CD4-positive, alpha-beta T cell treated with Interleukin-4 for 1 hour (primary cell): ENCODE data around the gene KIAA2012.
A peak's percentile ranks its signal among the peaks of the same experiment; 100 is the strongest.
"Not testable (repeated sequence)": the region's sequence is repeated elsewhere in the genome, so short reads cannot be mapped to it uniquely, and the experiment has no call there.

ENCODE experiments used
- DNase-seq, 2 donors: peaks; one replicate each; pipeline ENCODE4 v3.0.0-alpha.2; 2020 to 2022

The KIAA2012 gene

GRCh38 chr2:202204855-202205254, 131.8 kb downstream of the KIAA2012 start:
- no peak for DNase-seq

DNA sequence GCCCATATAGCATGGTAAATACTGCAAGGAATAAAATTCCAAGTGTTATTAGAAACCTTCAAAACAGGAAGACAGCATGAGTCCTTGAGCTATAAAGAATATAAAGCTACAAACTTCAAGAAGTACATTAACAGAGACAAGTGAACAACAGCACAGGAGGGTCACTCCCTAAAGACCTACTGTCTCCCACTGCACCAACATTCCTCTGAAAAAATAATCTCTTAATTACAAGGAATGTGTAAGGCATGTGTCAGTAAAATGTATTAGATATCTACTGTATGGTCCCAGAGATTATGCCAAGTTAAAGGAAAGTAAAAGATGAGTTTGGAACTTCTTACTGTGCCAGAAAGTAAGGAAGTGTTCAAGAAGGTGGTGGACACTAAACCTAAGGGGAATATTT, 135.5 kb downstream of the KIAA2012 start:
- no peak for DNase-seq

DNA sequence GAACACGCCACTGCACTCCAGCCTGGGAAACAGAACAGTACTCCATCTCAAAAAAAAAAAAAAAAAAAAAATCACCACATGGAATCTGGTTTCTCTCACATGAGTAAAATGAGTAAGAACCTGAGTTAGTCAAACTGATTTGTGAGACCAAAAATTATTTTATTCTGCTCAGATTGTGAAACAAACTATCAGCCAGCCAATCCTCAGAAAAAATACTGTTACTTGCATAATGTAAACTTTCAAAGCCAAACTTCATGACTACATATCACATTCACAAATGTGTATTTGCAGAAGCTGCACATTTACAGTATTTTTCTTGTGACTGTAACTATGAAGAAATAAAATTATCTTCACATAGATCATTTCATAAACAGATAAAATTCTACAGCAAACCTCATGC, 142.1 kb downstream of the KIAA2012 start:
- DNase-seq: no peak

GRCh38 chr2:202221873-202222272, 148.8 kb downstream of the KIAA2012 start:
- DNase-seq: no peak

DNA sequence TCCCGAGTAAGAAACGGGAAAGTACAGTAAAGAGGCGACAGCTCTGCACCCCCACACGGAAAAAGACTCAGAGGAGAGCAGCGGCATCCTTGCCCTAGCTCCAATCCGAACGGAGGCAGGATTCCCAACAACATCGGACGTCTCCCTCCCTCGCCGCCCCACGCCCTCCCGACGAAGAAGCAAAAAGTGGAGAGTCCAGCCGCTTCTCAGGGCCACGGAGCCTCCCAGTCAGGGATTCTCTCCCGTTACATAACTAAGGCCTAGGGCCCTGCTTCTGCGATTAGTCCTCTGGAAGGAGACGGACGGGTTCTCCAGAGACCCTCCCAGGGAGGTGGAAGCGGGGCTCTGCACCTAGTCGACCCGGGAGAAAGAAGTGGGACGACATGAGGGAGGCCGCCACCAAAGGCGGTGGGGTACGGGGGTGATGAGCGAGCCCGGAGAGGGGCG, 164.8 kb downstream of the KIAA2012 start:
- peak in 1 of 2 donors; percentile 20 for DNase-seq

DNA sequence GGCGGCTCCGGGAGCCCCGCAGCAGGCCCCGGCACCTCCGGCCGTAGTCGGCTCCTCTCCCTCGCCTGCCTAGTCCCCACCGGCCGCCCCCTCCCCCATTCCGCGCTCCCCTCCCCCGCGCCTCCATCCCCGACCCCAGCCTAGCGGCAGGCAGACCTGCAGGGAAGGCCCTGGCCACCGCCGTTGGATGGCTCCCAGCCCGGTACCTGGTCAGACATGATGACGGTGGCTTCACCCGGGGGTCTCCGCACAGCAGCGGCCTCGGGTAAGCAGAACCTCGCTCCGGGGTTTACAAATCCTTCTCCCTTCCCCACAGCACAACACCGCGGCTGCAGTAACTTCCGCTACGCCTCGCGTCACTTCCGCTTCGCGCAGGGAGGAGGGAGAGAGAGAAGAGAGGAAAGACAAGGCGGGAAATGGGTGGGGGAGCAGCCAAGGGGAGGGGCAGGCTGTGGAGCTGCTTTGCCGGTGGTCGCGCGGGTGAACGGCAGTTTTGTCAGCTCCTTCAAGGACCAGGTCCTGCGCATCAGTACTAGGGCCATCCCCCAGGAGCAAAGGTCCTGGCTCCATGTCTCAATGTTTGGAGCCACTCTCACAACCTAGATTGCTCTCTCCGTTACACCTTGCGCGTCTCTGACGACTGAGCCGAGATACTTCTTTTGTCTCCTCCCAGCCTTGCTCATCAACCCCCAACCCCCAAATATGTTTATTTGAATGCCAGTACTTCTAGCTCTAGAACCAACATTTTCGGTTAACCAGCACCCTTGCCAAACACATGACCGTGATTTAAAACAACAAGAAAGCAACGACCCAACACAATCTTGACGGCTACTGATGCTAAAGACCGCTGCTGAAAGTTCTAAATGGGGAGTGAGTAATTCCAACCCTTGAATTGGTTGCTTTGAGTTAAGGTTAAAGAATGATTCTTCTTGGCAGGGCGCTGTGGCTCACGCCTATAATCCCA, 165.5 kb downstream of the KIAA2012 start, which contains the start of gene SUMO1:
TSS of gene SUMO1 (minus strand) at position 364 of the 964 bp plus-strand sequence. CDS start at position 218, 146 bp downstream.
- DNase-seq: peak; percentile 92 to 93

- DNase-seq: not testable (repeated sequence)
Measured at GRCh38 chr2:202247710-202248109, 174.7 kb downstream of the KIAA2012 start.

DNA sequence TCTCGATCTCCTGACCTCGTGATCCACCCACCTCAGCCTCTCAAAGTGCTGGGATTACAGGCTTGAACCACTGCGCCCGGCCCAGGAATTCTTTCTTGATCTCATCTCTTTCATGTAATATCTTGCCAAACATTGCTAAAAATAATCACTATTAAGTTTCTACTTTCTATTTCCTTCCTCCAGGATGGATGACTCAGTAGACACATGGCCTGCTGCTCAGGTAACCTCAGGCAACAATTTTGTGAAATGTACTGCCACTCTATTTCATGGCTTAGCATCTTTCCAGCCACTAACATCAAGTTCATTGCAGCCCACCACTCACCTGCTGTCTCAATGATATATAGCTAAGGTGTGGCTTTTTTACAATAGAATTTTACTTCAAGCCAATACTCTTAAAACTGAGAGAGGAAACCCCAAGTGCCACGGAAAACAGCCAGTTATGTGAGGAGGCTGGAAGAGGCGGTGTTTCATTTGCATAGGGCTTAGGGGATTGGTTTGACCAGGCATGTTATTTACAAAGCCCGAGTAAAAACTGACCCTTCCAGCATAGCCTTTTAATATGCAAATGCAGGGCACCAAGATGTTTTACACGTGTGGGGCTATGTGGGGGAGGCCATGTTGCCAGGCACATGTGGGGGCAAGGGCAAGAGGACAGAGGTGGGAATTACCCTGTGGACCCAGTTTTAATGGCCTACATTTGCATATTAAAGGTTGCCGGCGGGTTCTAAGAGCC, 176.6 kb downstream of the KIAA2012 start:
- no peak for DNase-seq

DNA sequence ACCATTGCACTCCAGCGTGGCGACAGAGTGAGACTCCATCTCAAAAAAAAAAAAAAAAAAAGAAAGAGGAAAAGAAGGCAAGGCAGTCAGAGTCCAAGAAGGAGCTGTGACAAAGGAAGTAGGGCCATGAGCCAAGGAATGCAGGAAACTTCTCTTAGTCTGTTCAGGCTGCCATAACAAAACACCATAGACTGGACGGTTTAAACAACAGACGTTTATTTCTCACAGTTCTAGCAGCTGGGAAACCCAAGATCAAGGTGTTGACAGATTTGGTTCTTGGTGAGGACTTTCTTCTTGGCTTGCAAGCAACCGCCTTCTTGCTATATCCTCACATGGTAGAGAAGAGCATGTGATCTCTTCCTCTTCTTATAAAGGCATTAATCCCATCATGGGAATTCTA, 178.4 kb downstream of the KIAA2012 start:
- DNase-seq: no peak
